NOMO-1 treated with dmso at 0.1 percent for 144 hours (cell line): ENCODE results near the gene C1QL1.

Source experiments
- DNase-seq: peaks from one replicate; lab custom pipeline; 2025; ENCODE audit not compliant: unreplicated experiment; lab: John Stamatoyannopoulos, UW

The C1QL1 gene

DNA sequence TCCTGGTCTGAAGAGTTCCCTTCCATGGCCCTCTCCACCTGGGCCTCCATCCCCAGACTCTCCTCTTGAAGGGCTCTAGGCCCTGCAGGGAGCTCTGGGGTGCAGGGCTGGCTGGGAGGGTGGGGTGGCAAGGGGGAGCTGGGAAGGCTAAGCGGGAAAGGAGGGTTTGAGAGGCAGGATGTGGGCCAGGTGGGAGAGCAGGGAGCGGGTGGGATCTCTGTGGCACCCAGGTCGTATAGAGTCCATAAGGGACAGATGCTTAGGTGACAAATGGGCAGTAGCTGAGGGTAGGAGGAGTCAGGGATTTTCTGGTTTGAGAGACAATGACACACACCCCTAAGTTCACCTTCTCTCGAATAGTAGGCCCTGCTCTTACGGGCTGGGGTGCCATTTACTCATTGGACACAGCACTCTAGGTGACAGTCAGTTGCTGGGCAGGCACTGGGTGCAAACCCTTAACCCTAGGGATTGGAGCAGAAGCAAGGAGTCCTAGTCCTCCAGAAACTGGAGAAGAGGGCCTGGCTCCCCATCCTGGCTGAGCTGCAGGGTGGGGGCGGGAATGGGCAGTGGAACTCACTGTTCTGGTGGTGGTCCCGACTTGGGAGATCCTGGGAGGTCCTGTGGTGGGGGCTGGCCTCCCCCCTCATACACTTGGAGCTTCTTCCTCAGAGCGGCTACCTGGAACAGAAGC lies 35.9 kb downstream of the C1QL1 start:
- no peak for DNase-seq

DNA sequence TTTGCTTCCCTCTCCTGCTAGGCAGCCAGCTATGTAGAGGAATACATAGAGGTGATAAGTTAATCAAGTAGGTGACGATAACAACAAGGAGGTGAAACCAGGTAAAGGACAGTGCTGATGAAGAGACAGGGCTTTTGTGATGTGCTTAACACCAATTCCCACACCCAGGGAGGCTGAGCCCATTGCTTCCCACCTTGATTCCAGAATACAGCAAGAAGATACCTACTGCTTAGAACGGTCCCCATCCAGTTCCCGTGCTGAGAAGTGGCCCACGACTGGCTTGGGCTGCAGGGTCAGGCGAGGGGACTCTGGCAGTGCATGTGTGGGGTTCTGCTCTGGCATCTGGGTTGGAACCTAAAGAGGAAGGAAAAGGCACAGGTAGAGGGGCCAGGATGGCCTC lies 36.7 kb downstream of the C1QL1 start:
- DNase-seq: no peak

DNA sequence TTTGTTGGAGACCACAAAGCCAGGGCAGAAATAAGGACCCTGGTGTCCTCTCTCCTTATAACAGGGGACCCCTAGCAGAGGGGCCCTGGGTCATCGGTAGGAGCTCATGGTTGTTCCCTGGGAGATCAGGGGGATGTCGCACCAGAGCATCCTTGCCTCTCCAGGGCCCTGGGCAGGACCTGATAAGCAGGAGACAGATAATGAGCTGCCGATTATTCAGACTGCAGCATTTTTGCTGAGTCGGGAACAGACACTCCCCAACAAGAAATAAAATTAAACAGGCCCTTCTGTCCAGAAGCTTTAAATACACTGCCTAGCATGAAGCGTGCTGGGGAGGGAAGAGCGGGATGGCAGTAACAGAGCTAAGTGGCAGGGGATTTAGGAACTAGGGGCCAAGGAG lies 37.4 kb downstream of the C1QL1 start:
- no peak for DNase-seq

DNA sequence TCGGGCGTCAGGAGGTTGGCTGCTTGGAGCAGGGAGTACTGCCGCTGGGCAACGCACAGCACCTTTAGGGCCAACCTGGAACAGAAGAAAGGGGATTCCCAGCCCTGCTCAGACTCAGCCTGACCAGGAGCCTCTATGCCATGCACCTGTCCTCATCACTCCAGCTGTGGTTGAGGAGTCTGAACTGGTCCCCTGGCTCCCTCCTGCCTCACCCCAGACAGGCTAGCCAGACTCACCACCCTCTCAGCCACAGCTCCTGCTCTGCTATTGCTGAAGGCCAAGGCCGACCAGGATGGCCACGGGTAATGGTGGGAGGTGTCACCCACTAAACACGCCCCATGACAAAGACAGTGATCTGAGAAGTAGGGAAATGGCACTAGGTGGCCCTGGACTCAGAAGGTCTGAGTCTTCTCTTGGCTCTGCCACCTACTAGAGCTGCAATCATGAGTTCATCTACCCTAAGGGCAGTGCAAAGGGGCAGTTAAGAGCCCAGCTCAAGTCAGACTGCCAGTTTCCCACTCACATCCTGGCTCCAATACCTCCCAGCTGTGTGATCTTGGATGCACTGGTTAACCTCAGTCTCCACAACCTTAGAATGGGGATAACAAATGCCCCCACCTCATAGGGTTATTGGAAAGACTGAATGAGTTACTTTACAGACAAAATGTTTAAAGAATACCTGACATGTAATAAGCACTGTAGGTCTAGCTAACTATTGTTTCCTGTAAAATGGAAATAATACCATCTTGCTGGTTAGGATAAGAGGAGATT lies 39.0 kb downstream of the C1QL1 start:
- DNase-seq: no peak

DNA sequence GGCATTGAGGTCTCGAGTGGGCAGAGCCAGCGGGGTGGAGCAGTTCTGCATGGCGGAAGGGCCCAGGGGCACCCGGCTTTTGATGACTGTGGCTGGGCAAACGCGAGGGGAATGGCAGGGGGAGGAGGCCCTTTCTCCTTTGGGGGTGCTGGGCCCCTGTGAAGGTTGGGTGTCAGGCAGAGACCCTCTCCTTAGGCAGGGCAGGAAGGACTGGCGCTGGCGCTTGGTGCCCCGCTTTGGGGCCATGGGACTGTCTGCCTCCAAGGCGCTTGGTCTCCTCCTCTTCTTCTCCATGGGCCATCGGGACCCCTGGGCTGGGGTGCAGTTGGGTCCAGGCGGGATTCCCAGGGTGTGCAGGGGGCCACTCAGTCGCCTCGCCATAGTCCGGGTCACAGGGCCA lies 40.0 kb downstream of the C1QL1 start:
- DNase-seq: no peak

DNA sequence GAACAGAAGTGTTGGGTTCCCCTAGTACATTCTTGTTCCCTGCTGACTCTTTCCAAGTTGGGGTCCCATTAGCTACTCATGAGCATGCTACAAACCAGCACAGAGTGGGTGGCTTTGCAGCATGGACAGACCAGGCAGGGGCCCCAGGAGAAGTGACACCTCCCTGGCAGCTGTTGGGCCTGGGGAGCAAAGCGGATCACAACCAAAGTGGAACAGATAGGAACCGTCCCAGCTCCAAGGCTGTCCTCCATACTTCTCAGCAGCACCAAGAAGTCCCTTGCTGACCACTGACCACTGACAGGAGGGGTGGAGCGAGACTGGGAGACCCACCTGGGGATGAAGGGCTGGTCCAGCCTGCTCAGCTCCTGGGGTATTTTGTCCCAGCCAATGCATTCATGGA lies 40.4 kb downstream of the C1QL1 start:
- DNase-seq: no peak

DNA sequence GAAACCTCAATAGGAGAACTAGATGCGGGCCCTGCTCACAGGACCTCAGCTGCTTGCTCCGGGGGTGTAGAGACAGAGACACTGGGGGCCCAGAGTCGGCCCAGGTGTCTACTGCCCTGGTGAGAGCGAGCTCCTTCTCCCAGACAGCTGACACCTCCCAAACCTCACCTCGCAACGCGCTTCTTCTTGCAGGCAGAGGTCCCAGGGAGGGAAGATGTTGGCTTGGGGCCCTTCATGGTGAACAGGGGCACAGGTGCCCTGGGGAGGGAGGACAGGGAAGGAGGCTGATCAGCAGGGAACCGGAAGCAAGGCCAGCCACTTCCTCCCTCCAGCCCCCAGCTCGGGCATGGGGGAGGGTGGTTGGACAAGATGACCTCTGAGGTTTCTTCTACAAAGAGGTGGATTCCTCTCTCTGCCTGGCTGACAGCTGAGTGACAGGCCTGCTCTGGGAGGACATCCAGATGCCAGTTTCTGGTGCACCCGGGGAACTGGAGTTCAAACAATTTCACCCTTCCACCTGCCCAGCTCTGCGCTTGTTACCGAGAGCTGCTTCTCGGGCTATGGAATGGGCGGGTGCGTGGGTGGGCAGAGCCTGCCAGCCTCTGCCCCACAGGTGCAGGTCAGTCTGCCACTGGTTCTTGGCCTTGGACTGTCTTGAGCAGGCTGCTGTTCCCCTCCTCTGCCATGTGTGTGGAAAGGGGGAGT lies 41.1 kb downstream of the C1QL1 start:
- no peak for DNase-seq

DNA sequence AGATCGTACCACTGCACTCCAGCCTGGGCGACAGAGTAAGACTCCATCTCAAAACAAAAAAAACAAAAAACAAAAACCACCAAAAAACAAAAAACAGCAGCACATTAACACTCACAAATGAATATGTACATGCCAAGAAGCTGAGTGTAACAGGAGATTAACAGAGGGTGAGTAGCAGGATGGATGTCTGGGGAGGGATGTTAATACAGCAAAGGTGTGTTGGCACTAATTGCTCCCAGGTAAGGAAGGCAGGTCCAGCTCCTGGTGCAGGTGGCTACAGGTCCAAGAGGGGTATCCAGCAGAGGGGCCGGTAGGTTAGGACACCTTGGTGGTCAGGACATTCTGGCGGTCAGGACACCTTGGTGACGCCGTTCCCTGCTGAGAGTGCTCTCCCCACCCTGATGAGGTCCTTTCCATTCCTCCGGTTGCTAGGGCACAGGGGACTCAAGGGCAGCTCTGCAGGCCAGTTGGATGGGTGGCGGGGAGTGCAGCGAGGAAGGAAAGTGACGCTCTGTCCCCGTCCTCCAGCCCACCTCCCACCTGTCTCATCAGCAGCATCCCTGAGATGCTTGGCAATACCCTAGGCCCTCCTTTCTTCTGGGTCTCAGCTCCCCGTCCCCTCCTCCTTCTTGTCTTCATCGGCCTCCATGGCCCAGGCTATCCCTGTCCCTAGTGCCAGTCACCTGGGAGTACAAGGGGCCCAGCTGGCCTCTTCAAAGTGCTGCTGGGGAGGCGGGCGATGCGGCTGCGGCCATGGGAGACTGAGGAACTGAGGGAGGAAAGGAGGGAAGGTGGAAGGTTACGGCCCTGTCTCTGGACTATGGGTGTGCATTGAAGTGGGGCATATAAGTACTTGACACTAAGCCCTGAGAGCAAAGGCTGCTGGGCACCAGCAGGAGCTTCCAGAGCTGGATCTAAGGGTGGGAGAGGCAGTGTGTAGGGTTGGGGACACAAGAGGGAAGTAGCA lies 42.1 kb downstream of the C1QL1 start:
- DNase-seq: no peak

DNA sequence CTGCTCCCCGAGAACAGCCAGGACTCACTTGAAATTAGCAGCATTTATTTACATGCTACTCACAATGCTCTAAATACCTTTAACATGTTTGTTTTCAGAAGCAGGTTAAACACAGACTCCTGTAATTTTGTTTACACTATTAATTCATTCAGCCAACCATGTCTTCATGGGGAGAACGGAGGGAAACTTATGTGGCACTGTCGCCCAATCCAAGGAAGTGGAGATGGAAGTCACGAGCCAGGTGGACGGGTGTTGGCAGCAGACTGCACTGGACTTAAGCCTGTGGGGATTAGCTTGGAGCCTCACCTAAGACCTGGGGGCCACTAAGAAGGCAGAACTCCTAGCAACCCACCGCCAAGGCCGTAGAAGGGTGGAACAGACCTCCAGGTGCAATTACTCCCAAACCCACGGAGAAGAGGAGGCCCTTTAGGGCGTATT lies 44.0 kb downstream of the C1QL1 start:
- no peak for DNase-seq

DNA sequence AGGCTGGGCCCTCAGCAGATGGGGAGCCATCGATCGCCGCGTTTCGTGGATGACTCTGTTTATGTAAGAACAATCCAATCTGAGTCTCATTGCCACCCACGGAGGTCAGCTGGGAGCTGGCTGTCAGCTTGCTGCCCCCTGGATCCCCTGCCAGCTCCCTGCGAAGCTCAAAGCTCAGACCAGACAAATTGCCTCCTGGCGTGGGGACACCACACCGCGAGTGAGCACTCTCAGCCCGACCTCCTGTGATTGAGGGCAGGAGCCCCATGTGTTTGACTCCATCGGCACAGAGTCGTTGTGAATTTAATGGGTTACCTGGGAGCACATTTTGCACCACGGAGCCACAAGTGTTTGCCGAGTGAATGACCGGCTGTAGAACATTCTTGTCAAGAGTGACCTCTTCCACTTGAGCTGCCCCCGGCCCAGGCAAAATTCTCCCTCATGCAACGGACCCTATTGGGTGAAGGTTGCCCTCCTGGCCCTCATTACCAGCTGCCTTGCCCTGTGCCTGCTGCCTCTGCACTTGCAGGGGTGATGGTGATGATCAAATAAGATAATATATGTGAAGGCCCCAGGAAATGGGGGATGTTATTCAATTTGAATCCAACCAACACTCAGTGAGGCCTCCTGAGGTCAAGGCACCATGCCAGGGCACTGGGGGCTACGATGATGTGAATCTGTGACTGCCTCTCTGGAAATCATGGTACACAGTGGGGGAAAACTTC lies 45.2 kb downstream of the C1QL1 start:
- no peak for DNase-seq

DNA sequence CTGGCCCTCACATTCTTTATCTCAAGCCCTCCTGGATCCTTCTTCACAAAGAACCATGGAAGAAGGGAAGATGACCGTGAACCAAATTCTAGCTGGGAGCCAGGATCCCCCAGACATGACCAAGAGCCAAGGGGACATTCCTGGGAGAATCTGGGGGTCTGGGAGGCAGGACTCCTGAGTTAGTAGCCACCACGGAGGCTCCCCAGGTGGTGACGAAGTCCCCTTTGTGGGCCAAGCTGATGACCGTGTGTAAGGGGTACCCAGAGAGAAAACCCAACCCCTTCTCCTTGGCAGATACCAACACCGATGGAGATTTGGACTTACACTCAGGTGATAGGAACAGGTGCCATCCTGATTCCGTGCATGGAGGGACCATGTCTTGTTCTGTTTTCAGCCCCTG lies 46.0 kb downstream of the C1QL1 start:
- DNase-seq: no peak

DNA sequence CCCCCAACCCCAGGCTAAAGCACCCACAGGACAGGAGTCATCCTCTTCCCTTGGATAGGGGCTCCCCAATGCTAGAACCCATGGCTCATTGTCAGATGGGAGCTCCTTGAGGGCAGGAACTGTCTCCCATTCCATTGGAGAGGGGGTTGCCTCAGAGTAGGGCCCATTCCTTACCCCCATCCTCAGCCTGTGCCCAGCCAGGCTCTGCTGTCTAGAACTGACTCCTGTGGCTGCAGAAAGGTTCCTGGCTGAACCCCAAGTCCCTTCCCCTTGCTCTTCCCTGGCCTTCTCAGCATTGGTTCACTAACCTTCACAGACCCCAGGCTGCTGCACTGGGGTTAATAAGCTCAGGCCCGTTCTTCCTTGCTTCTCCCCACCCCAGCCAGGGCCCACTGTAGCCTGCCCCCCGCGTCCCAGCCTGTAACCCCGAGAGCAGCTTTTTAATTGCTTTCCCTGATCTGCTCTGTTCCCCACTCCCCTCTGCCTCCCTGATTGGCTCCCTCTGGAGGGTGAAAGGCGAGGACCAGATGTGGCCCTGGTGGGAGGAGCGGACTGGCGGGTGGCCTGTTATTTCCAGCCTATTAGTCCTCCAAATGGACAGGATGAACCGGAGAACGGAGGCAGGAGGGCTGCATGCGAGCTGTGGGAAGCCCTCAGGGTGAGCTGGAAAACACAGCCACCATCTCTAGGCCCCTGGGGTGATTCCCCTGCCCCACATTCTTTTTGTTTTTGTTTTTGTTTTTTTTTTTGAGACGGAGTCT lies 46.8 kb downstream of the C1QL1 start:
- no peak for DNase-seq

DNA sequence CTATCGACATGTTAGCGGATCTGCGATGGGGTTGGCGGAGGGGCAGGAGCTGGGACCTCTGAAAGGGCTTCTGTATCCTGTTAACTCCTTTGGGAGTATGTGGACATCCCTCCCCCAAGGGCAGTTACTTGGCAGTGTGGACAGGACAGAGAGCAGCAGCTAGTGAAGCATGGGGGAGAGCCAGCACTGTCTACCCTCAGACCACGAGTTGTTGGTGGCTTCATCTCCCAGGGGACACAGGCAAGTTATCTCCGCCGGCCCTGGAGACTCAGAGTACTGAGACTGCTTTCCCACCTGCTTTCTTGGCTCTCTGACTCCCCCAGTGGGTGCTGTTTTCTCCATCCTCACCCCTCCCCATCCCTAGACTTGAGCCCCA lies 47.5 kb downstream of the C1QL1 start:
- DNase-seq: no peak

DNA sequence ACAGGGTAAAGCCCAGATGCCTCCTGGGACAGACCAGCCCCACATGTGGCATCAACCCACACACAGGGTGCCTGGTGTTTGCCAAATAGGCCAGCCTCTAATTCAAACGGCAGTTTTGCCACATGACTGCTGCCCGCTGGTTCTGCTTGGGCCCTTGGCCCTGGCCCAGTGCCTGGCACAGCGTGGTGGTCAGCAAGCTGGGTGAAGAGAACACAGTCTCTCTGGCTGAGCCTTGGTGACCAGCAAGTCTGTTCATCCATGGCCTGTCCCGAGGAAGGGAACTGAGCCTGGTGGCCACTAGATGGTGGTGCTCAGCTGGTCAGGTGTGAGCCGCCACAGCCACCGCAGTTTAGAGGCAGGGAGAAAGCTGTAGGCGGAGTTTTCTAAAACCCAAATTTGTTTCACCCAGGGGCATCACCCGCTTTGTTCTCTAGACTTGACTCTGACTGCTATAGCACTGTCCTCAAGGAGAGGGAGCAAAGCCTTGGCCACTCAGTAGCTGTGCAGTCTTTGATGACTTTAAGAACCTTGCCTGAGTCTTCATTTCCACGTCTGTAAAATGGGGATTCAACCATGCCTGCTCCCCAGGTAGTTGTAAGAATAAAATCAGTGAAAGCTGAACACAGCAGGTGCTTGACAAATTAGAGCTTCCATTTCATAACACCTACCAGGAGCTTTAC lies 48.1 kb downstream of the C1QL1 start:
- DNase-seq: peak; percentile 25

DNA sequence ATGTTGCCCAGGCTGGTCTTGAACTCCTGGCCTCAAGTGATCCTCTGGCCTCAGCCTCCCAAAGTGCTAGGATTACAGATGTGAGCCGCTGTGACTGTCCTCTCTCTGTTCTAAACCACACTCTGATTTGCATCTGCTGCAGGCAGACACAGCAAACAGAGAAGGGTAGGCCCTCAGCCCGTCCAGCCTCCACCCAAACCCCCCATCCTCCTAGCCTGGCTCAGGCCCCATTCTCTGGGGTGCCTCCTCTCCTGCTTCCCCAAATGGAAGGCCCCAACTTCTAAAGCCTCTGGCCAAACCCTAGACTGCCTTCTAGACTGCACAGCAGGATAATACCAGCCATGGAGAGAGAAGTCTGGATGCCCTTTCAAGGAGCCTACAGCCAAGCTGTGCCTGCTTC lies 48.7 kb downstream of the C1QL1 start:
- no peak for DNase-seq

DNA sequence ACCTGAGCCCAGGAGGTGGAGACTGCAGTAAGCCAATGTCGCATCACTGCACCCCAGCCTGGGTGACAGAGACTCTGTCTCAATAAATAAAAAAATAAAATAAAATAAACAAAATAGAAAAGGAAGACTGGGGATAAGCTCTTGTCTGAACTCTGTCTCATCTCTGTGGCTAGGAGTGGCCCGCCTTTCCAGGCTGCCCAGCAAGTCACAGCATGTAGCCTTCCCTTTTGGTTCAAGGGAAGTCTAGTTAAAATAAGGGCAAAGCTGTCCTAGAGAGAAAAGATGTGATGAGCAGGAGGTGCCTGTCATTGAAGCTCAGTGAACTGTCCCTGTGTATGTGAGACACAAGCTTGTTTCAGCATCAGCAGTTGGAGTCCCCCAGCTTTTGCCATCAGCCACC lies 50.1 kb downstream of the C1QL1 start:
- DNase-seq: no peak

DNA sequence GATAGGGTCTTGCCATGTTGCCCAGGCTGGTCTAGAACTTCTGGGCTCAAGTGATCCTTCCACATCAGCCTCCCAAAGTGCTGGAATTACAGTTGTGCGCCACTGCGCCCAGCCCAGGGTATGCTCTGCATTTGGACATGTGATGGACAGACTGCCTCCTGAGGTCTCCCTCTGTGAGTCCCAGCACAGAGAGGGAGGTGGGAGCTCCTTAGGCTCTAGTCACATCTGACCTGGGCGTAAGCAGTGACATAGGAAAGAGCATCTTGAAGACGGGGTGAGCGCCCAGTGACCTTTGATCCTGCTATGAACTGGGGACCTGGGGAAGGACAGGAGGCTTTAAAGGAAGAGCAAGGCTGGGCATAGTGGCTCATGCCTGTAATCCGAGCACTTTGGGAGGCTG lies 50.6 kb downstream of the C1QL1 start:
- DNase-seq: no peak

DNA sequence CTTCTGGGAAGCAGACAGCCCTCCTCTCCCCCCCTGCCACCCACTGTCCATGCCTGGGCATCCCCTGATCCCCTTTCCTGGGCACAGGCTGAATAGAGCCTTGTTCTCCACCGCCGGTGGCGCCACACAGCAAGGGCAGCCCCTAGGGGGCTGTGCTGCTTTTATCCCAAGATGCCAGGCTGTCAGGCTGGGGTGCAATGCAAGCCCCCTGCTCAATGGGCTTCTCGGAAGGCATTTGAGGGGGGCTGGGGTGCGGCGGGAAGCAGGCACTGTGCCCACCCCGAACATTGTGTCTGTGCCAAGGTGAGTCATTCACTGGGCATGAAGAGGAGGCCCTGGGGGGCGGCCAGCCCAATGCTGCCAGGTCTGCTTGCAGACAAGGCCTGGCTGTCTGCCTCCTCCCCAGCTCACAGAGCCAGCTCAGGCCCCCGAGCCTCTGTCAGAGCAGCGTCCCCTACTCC lies 51.3 kb downstream of the C1QL1 start:
- no peak for DNase-seq
